ENCODE results near the gene CCDC50.

- no peak for TF ChIP-seq CTCF (conservative IDR thresholded peaks at IDR 0.05; ENCODE audit: low read length)
- no peak for TF ChIP-seq EZH2phosphoT487 (IDR thresholded peaks at IDR 0.05; ENCODE audit: borderline replicate concordance)
Observed at GRCh38 chr3:191440532-191440931, 111.3 kb downstream of the CCDC50 start.

Measured in Loucy (cell line).